Stimulated activated CD8-positive, alpha-beta memory T cell treated with anti-CD3 and anti-CD28 coated beads, Interleukin-12 subunit alpha, Interleukin-12 subunit beta, amount 100 ng/mL, for 24 hours (primary cell): ENCODE measurements around the gene TRIOBP.

ENCODE experiments used
- DNase-seq: peaks from one replicate; pipeline ENCODE4 v3.0.0-alpha.2; 2020; ENCODE audit errors: extremely low read depth

TRIOBP gene

GRCh38 chr22:37749226-37749625 lies 52.4 kb downstream of the TRIOBP start:
- no peak for DNase-seq

GRCh38 chr22:37749831-37750595 lies 53.2 kb downstream of the TRIOBP start:
- no peak for DNase-seq

GRCh38 chr22:37750596-37751162 lies 53.8 kb downstream of the TRIOBP start:
- DNase-seq, result no peak

- no peak for DNase-seq
Measured at GRCh38 chr22:37751449-37752188, 54.8 kb downstream of the TRIOBP start.

GRCh38 chr22:37752189-37753087 lies 55.6 kb downstream of the TRIOBP start:
- DNase-seq, result no peak

GRCh38 chr22:37753746-37754145 lies 56.9 kb downstream of the TRIOBP start:
- no peak for DNase-seq

- DNase-seq, result no peak
Measured at GRCh38 chr22:37757663-37758062, 60.8 kb downstream of the TRIOBP start.

- DNase-seq, result no peak
Measured at GRCh38 chr22:37758694-37759093, 61.8 kb downstream of the TRIOBP start.

GRCh38 chr22:37759281-37759680 lies 62.4 kb downstream of the TRIOBP start:
- DNase-seq, result no peak

GRCh38 chr22:37760152-37760551 lies 63.3 kb downstream of the TRIOBP start:
- DNase-seq, result no peak

- DNase-seq, result no peak
Measured at GRCh38 chr22:37762389-37762836, 65.6 kb downstream of the TRIOBP start.

- no peak for DNase-seq
Measured at GRCh38 chr22:37763012-37763411, 66.2 kb downstream of the TRIOBP start.

GRCh38 chr22:37763652-37764051 lies 66.8 kb downstream of the TRIOBP start:
- no peak for DNase-seq

GRCh38 chr22:37764622-37765021 lies 67.8 kb downstream of the TRIOBP start:
- no peak for DNase-seq

GRCh38 chr22:37765498-37765897 lies 68.7 kb downstream of the TRIOBP start:
- DNase-seq, result no peak

GRCh38 chr22:37765953-37766576 lies 69.2 kb downstream of the TRIOBP start:
- DNase-seq, result no peak

- DNase-seq, result no peak
Measured at GRCh38 chr22:37768273-37768672, 71.4 kb downstream of the TRIOBP start.

GRCh38 chr22:37769056-37769455 lies 72.2 kb downstream of the TRIOBP start:
- DNase-seq, result no peak

- no peak for DNase-seq
Measured at GRCh38 chr22:37771081-37771480, 74.2 kb downstream of the TRIOBP start.

- no peak for DNase-seq
Measured at GRCh38 chr22:37771702-37772427, 75.0 kb downstream of the TRIOBP start.

GRCh38 chr22:37774728-37775127 lies 77.9 kb downstream of the TRIOBP start:
- no peak for DNase-seq
